ENCODE measurements around the gene MCC. TPM values are rescaled to one million over a fixed set of nuclear protein-coding genes. Genes with fewer than 3 reads are reported as not detected.

The MCC gene
- total RNA-seq, 3 donors from 2014 or later (not counting 1 experiment from before 2014, with no cell fraction given), result 0.68 to 1.8 (median 1.4) TPM

- peaks cover 18 to 25% of the 10 kb centered on the region in 2 donors for H3K4me1 Mint-ChIP-seq
- H3K27ac Mint-ChIP-seq, result no peak overlapping the region
- no peak overlapping the region for H3K27ac ChIP-seq (ENCODE audit: low read length)
- H3K36me3 Mint-ChIP-seq, result no peaks in the 10 kb centered on the region
- intact Hi-C loops (cut with micrococcal nuclease), result no loop called here
- H3K9me3 ChIP-seq (ENCODE audit: control insufficient read depth, insufficient read depth, low read length), result no peaks in the 10 kb centered on the region
- DNase-seq, result no peak
- ATAC-seq, result no peak
- no peaks in the 10 kb centered on the region for H3K36me3 ChIP-seq (ENCODE audit: control insufficient read depth, insufficient read depth, low read length)
- H3K27me3 Mint-ChIP-seq (ENCODE audit: low read depth in 2 of 2), result peaks cover 23 to 48% of the 10 kb centered on the region in 2 donors
- no peak overlapping the region for H3K4me3 ChIP-seq (ENCODE audit: low read length)
- no peaks in the 10 kb centered on the region for H3K9me3 Mint-ChIP-seq
- peaks cover 9% of the 10 kb centered on the region for H3K4me1 ChIP-seq (ENCODE audit: control insufficient read depth, insufficient read depth, low read length)
- no peak overlapping the region for H3K4me3 Mint-ChIP-seq
- H3K27me3 ChIP-seq (ENCODE audit: control insufficient read depth, insufficient read depth, low read length), result peaks cover 9% of the 10 kb centered on the region
- TF ChIP-seq, protein P1, sequence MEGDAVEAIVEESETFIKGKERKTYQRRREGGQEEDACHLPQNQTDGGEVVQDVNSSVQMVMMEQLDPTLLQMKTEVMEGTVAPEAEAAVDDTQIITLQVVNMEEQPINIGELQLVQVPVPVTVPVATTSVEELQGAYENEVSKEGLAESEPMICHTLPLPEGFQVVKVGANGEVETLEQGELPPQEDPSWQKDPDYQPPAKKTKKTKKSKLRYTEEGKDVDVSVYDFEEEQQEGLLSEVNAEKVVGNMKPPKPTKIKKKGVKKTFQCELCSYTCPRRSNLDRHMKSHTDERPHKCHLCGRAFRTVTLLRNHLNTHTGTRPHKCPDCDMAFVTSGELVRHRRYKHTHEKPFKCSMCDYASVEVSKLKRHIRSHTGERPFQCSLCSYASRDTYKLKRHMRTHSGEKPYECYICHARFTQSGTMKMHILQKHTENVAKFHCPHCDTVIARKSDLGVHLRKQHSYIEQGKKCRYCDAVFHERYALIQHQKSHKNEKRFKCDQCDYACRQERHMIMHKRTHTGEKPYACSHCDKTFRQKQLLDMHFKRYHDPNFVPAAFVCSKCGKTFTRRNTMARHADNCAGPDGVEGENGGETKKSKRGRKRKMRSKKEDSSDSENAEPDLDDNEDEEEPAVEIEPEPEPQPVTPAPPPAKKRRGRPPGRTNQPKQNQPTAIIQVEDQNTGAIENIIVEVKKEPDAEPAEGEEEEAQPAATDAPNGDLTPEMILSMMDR (IDR thresholded peaks at IDR 0.05), result no peak
These were observed 20.5 kb upstream of the MCC start for GRCh38 chr5:113508756-113509155.

GRCh38 chr5:113507601-113508000 is 19.3 kb upstream of the MCC start:
- ATAC-seq (peak; percentile 58 to 82 (median 80)), DNase-seq (no peak)
- Histone ChIP-seq H3K27me3 (ENCODE audit: control insufficient read depth, insufficient read depth, low read length) (peaks cover 9% of the 10 kb centered on the region), H3K9me3 (ENCODE audit: control insufficient read depth, insufficient read depth, low read length) (no peaks in the 10 kb centered on the region), H3K4me3 (ENCODE audit: low read length) (no peak overlapping the region), H3K4me1 (ENCODE audit: control insufficient read depth, insufficient read depth, low read length) (peaks cover 7% of the 10 kb centered on the region), H3K27ac (ENCODE audit: low read length) (no peak overlapping the region), H3K36me3 (ENCODE audit: control insufficient read depth, insufficient read depth, low read length) (no peaks in the 10 kb centered on the region)
- H3K27me3 Mint-ChIP-seq (ENCODE audit: low read depth in 2 of 2), result peaks cover 25 to 53% of the 10 kb centered on the region in 2 donors
- H3K36me3 Mint-ChIP-seq, result no peaks in the 10 kb centered on the region
- H3K27ac Mint-ChIP-seq, result no peak overlapping the region
- H3K4me3 Mint-ChIP-seq, result no peak overlapping the region
- H3K4me1 Mint-ChIP-seq, result peaks cover 9 to 17% of the 10 kb centered on the region in 2 donors
- TF ChIP-seq, protein P1 (IDR thresholded peaks at IDR 0.05), result no peak
- intact Hi-C loops (cut with micrococcal nuclease), result no loop called here
- no peaks in the 10 kb centered on the region for H3K9me3 Mint-ChIP-seq

GRCh38 chr5:113505181-113505580 is 16.9 kb upstream of the MCC start:
- TF ChIP-seq, protein P1 (IDR thresholded peaks at IDR 0.05), result no peak
- H3K27me3 ChIP-seq (ENCODE audit: control insufficient read depth, insufficient read depth, low read length), result peaks cover 15% of the 10 kb centered on the region
- H3K4me1 ChIP-seq (ENCODE audit: control insufficient read depth, insufficient read depth, low read length), result peaks cover 7% of the 10 kb centered on the region
- H3K27ac ChIP-seq (ENCODE audit: low read length), result no peak overlapping the region
- Mint-ChIP-seq H3K27ac (no peak overlapping the region), H3K27me3 (ENCODE audit: low read depth in 2 of 2) (peaks cover 34 to 58% of the 10 kb centered on the region in 2 donors), H3K9me3 (peaks cover 0 to 2% of the 10 kb centered on the region in 2 donors), H3K36me3 (peaks cover 6% of the 10 kb centered on the region), H3K4me3 (no peak overlapping the region), H3K4me1 (peaks cover 9 to 17% of the 10 kb centered on the region in 2 donors)
- no peak for DNase-seq
- no peaks in the 10 kb centered on the region for H3K36me3 ChIP-seq (ENCODE audit: control insufficient read depth, insufficient read depth, low read length)
- no peak for ATAC-seq
- no peak overlapping the region for H3K4me3 ChIP-seq (ENCODE audit: low read length)
- no peaks in the 10 kb centered on the region for H3K9me3 ChIP-seq (ENCODE audit: control insufficient read depth, insufficient read depth, low read length)
- intact Hi-C loops (cut with micrococcal nuclease), result no loop called here
- 100% methylated on average over 5 of the region's 5 CpGs for WGBS (ENCODE audit: insufficient coverage)

- H3K36me3 Mint-ChIP-seq, result peaks cover 7% of the 10 kb centered on the region
- TF ChIP-seq, protein P1 (IDR thresholded peaks at IDR 0.05), result no peak
- H3K27me3 Mint-ChIP-seq (ENCODE audit: low read depth in 2 of 2), result peaks cover 38 to 58% of the 10 kb centered on the region in 2 donors
- 100% methylated on average over 1 of the region's 1 CpG for WGBS (ENCODE audit: insufficient coverage)
- H3K27ac Mint-ChIP-seq, result no peak overlapping the region
- peaks cover 9 to 13% of the 10 kb centered on the region in 2 donors for H3K4me1 Mint-ChIP-seq
- peaks cover 0 to 2% of the 10 kb centered on the region in 2 donors for H3K9me3 Mint-ChIP-seq
- no peaks in the 10 kb centered on the region for H3K9me3 ChIP-seq (ENCODE audit: control insufficient read depth, insufficient read depth, low read length)
- ATAC-seq (no peak), DNase-seq (no peak)
- no peak overlapping the region for H3K4me3 ChIP-seq (ENCODE audit: low read length)
- H3K27ac ChIP-seq (ENCODE audit: low read length), result no peak overlapping the region
- H3K27me3 ChIP-seq (ENCODE audit: control insufficient read depth, insufficient read depth, low read length), result peaks cover 17% of the 10 kb centered on the region
- H3K36me3 ChIP-seq (ENCODE audit: control insufficient read depth, insufficient read depth, low read length), result no peaks in the 10 kb centered on the region
- H3K4me3 Mint-ChIP-seq, result no peak overlapping the region
- intact Hi-C loops (cut with micrococcal nuclease), result no loop called here
- H3K4me1 ChIP-seq (ENCODE audit: control insufficient read depth, insufficient read depth, low read length), result peaks cover 7% of the 10 kb centered on the region
These were observed 14.9 kb upstream of the MCC start for GRCh38 chr5:113503146-113503545.

All from natural killer cell (primary cell).